NCI-H2196 (cell line): ENCODE results near the gene PLEKHO2.
A peak's percentile ranks its signal among the peaks of the same experiment; 100 is the strongest.
"Not testable (repeated sequence)": the region's sequence is repeated elsewhere in the genome, so short reads cannot be mapped to it uniquely, and the experiment has no call there.

Source experiments
- DNase-seq: peaks from one replicate; lab custom pipeline; 2025; ENCODE audit not compliant: unreplicated experiment; lab: John Stamatoyannopoulos, UW

Gene PLEKHO2, protein sequence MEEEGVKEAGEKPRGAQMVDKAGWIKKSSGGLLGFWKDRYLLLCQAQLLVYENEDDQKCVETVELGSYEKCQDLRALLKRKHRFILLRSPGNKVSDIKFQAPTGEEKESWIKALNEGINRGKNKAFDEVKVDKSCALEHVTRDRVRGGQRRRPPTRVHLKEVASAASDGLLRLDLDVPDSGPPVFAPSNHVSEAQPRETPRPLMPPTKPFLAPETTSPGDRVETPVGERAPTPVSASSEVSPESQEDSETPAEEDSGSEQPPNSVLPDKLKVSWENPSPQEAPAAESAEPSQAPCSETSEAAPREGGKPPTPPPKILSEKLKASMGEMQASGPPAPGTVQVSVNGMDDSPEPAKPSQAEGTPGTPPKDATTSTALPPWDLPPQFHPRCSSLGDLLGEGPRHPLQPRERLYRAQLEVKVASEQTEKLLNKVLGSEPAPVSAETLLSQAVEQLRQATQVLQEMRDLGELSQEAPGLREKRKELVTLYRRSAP

GRCh38 chr15:64841344-64842095 lies at the start of gene PLEKHO2:
Gene PLEKHO2, plus strand, starts transcription at chr15:64841915. Its CDS starts 102 bp downstream, at chr15:64842017.
- peak; percentile 83 for DNase-seq

DNA sequence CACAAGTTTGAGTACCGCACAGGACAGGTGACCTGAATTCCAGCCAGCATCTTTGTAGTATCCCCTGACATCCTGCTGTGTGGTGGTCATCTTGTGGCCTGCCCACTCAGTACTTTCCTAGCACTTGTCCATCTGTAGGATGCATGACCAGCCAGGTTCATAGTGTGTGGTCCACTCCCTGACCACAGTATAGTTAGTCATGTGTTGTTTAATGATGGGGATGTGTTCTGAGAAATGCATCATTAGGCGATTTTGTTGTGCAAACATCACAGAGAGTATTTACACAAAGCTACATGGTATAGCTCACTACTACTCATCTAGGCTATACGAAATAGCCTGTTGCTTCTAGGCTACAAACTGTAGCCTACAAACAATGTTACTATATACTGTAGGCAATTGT lies 49.4 kb upstream of the PLEKHO2 start:
- no peak for DNase-seq

- not testable (repeated sequence) for DNase-seq
These were observed 46.4 kb upstream of the PLEKHO2 start for GRCh38 chr15:64795299-64795698.

- DNase-seq: not testable (repeated sequence)
These were observed 45.8 kb upstream of the PLEKHO2 start for GRCh38 chr15:64795921-64796320.

- DNase-seq: not testable (repeated sequence)
These were observed 42.8 kb upstream of the PLEKHO2 start for GRCh38 chr15:64798905-64799304.

- no peak for DNase-seq
These were observed 41.2 kb upstream of the PLEKHO2 start for GRCh38 chr15:64800476-64800875.

- DNase-seq: no peak
These were observed 38.2 kb upstream of the PLEKHO2 start for GRCh38 chr15:64803526-64803925.

GRCh38 chr15:64804619-64805018 lies 37.1 kb upstream of the PLEKHO2 start:
- no peak for DNase-seq

DNA sequence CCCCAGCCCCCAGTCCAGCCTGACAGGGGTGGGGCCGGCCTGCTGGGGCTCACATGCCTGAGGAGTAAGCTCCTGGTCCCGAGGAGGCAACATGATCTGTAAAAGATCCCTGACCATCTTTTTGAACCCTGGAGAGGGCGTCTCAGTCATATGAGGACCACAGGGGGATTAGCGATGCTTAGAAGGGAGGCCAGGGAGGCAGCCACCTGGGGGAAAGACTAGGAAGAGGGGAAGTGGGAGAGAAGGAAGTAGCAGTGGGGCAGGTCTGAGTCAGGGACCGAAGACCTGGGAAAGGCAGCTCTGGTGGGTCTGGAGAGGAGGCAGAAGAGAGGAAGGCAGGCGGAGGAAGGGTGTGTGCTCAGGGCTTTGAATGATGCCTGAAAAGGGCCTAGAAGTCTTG lies 35.2 kb upstream of the PLEKHO2 start:
- DNase-seq: no peak

DNA sequence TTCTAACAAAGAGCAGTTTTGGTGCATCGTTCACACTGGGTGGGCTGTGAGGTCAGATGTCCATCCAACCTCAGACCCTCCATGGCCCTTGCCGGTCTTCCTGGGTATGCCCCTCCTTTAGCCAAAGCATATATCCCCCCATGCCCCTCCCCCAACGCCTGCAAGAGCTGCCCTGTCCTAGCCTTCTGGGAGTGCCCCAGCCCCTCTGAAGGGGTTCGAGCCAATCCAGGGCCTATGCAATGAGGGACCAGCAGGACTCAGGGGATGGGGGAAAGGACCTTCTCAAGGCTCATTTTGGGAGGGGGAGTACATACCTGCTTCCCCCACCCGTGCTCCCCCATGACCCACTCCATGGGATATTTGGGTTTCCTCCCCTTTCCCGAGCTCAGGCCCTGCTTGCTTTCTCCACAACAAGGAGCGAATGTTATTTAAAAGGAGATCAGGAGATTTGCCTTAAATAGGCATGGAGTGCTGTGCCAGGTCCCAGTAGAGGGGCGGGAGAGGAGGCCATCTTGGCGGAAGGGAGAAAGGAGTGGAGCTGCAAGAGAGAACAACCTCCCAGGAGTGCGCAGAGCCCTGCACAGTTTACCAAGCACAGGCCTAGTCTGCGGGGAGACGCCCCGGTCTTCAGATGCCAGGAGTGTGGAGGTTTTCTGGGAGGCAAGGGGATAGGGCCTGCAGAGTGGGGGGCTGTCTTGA lies 34.5 kb upstream of the PLEKHO2 start:
- no peak for DNase-seq

DNA sequence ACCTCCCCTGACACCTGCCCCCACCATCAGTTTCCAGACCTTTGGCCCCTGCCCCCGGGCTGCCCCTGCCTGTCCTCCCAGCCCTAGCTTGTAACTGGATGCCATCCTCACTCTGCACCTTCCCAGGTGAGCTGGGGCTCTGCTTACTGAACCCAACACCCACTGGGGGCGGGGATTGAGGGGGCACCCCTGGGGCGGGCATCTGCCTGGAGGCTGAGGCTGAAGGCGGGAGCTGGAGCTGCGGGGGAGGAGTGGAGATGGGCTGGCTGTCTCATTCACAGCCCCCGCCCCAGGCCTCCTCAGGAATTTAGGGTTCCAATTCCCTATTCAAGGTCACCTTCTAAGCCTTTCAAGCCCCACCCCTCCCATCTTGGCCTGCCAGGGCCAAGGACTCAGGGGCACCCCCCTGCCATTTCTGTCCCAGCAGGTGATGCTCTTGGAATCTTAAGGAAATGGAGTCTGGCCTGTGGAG lies 33.9 kb upstream of the PLEKHO2 start:
- no peak for DNase-seq

DNA sequence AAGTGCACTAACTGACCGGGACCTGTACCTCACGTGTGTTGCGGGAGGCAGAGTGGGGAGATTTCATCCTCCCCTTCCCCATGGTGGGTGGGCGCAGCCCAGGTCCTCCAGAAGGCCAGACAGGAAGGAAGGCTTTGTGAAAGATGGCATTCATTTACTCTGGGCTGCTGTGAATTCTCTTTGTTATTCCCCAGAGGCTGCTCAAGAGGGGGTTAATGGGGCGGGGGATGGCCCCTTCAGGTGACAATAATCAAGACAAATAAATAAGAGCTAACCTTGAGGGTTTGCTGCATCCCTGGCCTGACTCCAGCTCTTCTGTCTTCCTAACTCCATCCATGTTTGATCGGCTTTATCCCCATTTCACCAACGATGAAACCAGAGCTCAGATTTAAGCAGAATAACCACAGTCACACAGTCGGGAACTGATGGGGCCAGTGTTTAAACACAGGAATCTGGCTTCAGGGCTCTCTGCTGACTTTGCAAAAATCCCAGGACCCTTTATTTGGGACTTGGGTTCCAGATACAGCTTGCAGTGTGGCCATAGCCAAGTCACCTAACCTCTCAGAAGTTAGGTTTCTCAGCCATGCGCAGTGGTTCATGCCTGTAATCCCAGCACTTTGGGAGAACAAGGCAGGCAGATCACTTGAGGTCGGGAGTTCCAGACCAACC lies 32.8 kb upstream of the PLEKHO2 start:
- DNase-seq: no peak

GRCh38 chr15:64809649-64810496 lies 31.8 kb upstream of the PLEKHO2 start:
- peak; percentile 57 for DNase-seq

GRCh38 chr15:64810497-64811326 lies 31.0 kb upstream of the PLEKHO2 start:
- DNase-seq: no peak

- DNase-seq: peak; percentile 1
These were observed 28.6 kb upstream of the PLEKHO2 start for GRCh38 chr15:64813075-64813474.

DNA sequence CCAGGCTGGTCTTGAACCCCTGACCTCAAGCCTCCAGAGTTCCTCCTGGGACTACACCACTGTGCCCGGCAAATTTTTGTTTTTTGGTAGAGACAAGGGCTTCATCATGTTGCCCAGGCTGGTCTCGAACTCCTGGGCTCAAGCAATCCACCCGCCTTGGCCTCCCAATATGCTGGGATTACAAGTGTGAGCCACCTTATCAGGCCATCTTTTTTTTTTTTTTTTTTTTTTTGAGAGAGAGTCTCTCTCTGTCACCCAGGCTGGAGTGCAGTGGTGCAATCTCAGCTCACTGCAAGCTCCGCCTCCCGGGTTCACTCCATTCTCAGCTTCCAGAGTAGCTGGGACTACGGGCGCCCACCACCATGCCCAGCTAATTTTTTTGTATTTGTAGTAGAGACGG lies 27.4 kb upstream of the PLEKHO2 start:
- DNase-seq: not testable (repeated sequence)

DNA sequence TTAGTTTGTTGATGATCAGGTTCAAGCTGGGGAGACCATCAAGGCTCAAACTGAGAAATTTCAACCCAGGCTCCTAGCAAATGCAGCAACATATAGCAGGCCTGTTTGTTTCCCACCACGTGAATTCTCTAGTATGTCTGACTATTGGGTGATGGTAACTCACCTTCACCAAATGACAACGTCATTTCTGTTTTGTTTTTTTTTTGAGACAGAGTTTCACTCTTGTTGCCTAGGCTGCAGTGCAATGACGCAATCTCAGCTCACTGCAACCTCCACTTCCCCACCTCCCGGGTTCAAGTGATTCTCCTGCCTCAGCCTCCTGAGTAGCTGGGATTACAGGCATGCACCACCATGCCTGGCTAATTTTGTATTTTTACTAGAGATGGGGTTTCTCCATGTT lies 26.8 kb upstream of the PLEKHO2 start:
- not testable (repeated sequence) for DNase-seq

DNA sequence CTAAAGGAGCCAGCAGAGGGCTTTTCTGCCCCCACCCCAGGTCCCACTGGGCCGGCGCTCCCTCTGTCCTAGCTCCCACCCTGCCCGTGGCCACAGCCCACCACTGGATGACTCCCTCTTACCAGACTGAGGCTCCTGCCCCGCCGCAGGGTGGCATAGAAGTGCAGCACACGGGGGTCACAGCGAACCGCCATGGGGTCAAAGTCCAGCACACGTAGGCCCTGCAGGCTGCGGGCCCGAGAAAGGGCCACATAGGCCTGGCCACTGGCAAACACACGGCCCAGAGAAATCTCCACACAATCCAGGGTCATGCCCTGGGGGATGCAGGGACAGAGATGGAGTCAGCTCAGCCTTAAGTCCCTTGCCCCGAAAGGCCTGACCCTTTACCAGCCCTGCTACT lies 25.3 kb upstream of the PLEKHO2 start:
- DNase-seq: no peak

DNA sequence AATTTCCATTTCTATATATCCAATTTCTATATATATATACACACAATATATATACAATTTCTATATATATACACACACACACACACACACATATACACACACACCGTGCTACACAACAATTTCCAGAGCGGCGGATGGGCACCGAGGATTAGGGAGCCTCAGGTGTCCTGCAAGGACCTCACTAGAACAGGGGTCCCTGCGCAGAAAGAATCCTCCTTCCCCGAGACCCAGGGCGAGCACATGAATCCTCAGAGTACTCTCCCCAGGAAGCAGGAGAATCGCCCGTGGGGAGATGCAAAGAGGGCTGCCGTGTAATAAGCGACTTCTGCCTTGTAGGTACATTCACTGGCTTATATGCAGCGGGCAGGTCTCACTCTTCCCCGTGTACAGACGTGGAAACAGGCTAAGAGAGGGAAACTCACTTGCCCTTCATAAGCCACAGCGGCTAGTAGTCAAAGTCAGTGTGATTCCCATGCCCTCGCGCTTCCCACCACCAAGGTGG lies 16.7 kb upstream of the PLEKHO2 start:
- no peak for DNase-seq
